Testis (tissue), 3 donors: ENCODE results near the gene ZNF689. TPM values are rescaled to one million over a fixed set of nuclear protein-coding genes. Genes with fewer than 3 reads are reported as not detected.

Source experiments
- DNase-seq: peaks from one replicate; pipeline ENCODE4 v3.0.0-alpha.2; 2019
- H3K27ac ChIP-seq, 2 donors: fragments of 200-600 bp; sonication (generic); one replicate each; pipeline ENCODE4 v1.5.1; 2019
- H3K27me3 ChIP-seq: fragments of 200-600 bp; sonication (generic); one replicate; pipeline ENCODE4 v1.5.1; 2019
- H3K36me3 ChIP-seq: fragments of 200-600 bp; sonication (generic); one replicate; pipeline ENCODE4 v1.5.1; 2017; ENCODE audit warnings: low read depth; ENCODE audit errors: missing control alignments
- H3K4me1 ChIP-seq: fragments of 200-600 bp; sonication (generic); one replicate; pipeline ENCODE4 v1.5.1; 2019
- H3K4me3 ChIP-seq, 2 donors: fragments of 200-600 bp; sonication (generic); one replicate each; pipeline ENCODE4 v1.5.1; 2017 to 2019
- H3K9me3 ChIP-seq: fragments of 200-600 bp; sonication (generic); one replicate; pipeline ENCODE4 v1.5.1; 2017
- CTCF ChIP-seq, 3 experiments: fragments of 450-650 bp in 2 of 3; fragments of 200-600 bp in 1 of 3; sonication (generic) in 1 of 3; IDR thresholded peaks; one replicate each; pipeline ENCODE4 v1.5.1; 2016 to 2019; ENCODE audit warnings: antibody characterized with exemption in 3 of 3, mild to moderate bottlenecking in 2 of 3, moderate library complexity in 1 of 3
- POLR2A ChIP-seq: fragments of 450-650 bp; IDR thresholded peaks from one replicate; pipeline ENCODE4 v1.6.1; 2017; ENCODE audit warnings: antibody characterized with exemption, mild to moderate bottlenecking, moderate library complexity
- WGBS, 2 donors: methylation state at CpG; one replicate each; pipeline ENCODE4 v1.1.5; 2018; 5-methylcytosine and 5-hydroxymethylcytosine counted together
- intact Hi-C: fragments of 100-400 bp; cut with DNase I; formaldehyde crosslinking; loops from one replicate; pipeline ENCODE4 v1.15.1; 2023; ENCODE audit warnings: low total_unique reads
- polyA plus RNA-seq: library from polyadenylated mRNA; stranded (reverse); fragments of 350-450 nt; fragmentation: Illumina TruSeq; extraction: RNeasy Lipid Tissue Mini Kit (QIAGEN cat#74804); gene quantifications from one replicate; pipeline ENCODE4 v1.2.3, GENCODE V29; 2014; ENCODE audit warnings: low read depth, low replicate concordance; ENCODE audit not compliant: insufficient read depth
- total RNA-seq, 2 donors: library from RNA; depleted of rRNA; stranded (reverse); fragments of >200 nt; gene quantifications; one replicate each; pipeline ENCODE4 v1.2.3, GENCODE V29; 2016

ZNF689 gene
- total and polyA plus RNA-seq, 3 donors from 2014 or later = 33.0 to 82.7 (median 41.3) TPM

- H3K4me1 ChIP-seq = peaks cover 6% of the 10 kb centered on the region
- intact Hi-C loops = no loop called here
- H3K36me3 ChIP-seq = no peaks in the 10 kb centered on the region
- no peaks in the 10 kb centered on the region for H3K9me3 ChIP-seq
- 50 to 71% methylated on average over 7 of the region's 7 CpGs for WGBS, 2 donors
- H3K27me3 ChIP-seq = no peaks in the 10 kb centered on the region
- TF ChIP-seq CTCF (IDR thresholded peaks at IDR 0.05) (no peak), POLR2A (no peak)
- DNase-seq = no peak
- no peak overlapping the region for H3K27ac ChIP-seq
- H3K4me3 ChIP-seq = peak overlapping the region in 1 of 2 donors; percentile 30
Observed at GRCh38 chr16:30603945-30604315, 6.3 kb downstream of the ZNF689 start.

- H3K36me3 ChIP-seq = no peaks in the 10 kb centered on the region
- TF ChIP-seq CTCF (IDR thresholded peaks at IDR 0.05) (no peak), POLR2A (no peak)
- no peak for DNase-seq
- intact Hi-C loops = no loop called here
- no peaks in the 10 kb centered on the region for H3K27me3 ChIP-seq
- H3K4me3 ChIP-seq = no peak overlapping the region
- H3K27ac ChIP-seq = peak overlapping the region in 1 of 2 donors; percentile 20
- no peaks in the 10 kb centered on the region for H3K9me3 ChIP-seq
- WGBS, 2 donors = 40 to 48% methylated on average over 4 of the region's 4 CpGs
- peaks cover 6% of the 10 kb centered on the region for H3K4me1 ChIP-seq
Observed at GRCh38 chr16:30602616-30603277, 7.4 kb downstream of the ZNF689 start.

- peak overlapping the region in 1 of 2 donors; percentile 20 for H3K27ac ChIP-seq
- no peak for DNase-seq
- no peak overlapping the region for H3K4me3 ChIP-seq
- WGBS, 2 donors = 56 to 69% methylated on average over 4 of the region's 4 CpGs
- H3K36me3 ChIP-seq = no peaks in the 10 kb centered on the region
- H3K4me1 ChIP-seq = peaks cover 6% of the 10 kb centered on the region
- intact Hi-C loops = no loop called here
- H3K27me3 ChIP-seq = no peaks in the 10 kb centered on the region
- H3K9me3 ChIP-seq = no peaks in the 10 kb centered on the region
- TF ChIP-seq POLR2A (no peak), CTCF (IDR thresholded peaks at IDR 0.05) (no peak)
Observed at GRCh38 chr16:30601966-30602365, 8.2 kb downstream of the ZNF689 start.

- no peaks in the 10 kb centered on the region for H3K27me3 ChIP-seq
- no peaks in the 10 kb centered on the region for H3K9me3 ChIP-seq
- H3K4me1 ChIP-seq = peaks cover 6% of the 10 kb centered on the region
- H3K27ac ChIP-seq = no peak overlapping the region
- no peaks in the 10 kb centered on the region for H3K36me3 ChIP-seq
- DNase-seq = no peak
- intact Hi-C loops = no loop called here
- TF ChIP-seq CTCF (IDR thresholded peaks at IDR 0.05) (no peak), POLR2A (no peak)
- no peak overlapping the region for H3K4me3 ChIP-seq
- 98 to 100% methylated on average over 2 of the region's 2 CpGs for WGBS, 2 donors
Observed at GRCh38 chr16:30600929-30601328, 9.3 kb downstream of the ZNF689 start.

GRCh38 chr16:30600215-30600614, 10.0 kb downstream of the ZNF689 start:
- Histone ChIP-seq H3K4me3 (no peak overlapping the region), H3K27ac (no peak overlapping the region), H3K9me3 (no peaks in the 10 kb centered on the region), H3K36me3 (no peaks in the 10 kb centered on the region), H3K27me3 (no peaks in the 10 kb centered on the region), H3K4me1 (peaks cover 6% of the 10 kb centered on the region)
- no peak for DNase-seq
- TF ChIP-seq CTCF (IDR thresholded peaks at IDR 0.05) (no peak), POLR2A (no peak)
- 96 to 97% methylated on average over 3 of the region's 3 CpGs for WGBS, 2 donors
- intact Hi-C loops = no loop called here
